HL-60 (cell line): Measurements from ENCODE around the gene GLIS1.

ENCODE experiments used
- DNase-seq, 2 experiments: peaks; one replicate each; pipeline ENCODE4 v3.0.0-alpha.2; 2010 to 2020; ENCODE audit warnings: low read depth in 1 of 2, low spot score in 1 of 2
- H3K27ac ChIP-seq: fragments of 250-450 bp; sonication (Bioruptor Pico); replicated peaks from 2 replicates; pipeline ENCODE4 v1.5.1; 2020; ENCODE audit warnings: mild to moderate bottlenecking, moderate library complexity
- H3K27me3 ChIP-seq: fragments of 250-450 bp; sonication (Bioruptor Pico); 2 replicates; pipeline ENCODE4 v1.5.1; 2021; ENCODE audit warnings: mild to moderate bottlenecking, moderate library complexity; ENCODE audit not compliant: insufficient read depth, poor library complexity, severe bottlenecking
- H3K4me3 ChIP-seq: replicated peaks from 2 replicates; pipeline ENCODE4 v1.5.1; 2011; ENCODE audit warnings: mild to moderate bottlenecking, control low read depth, low read length; ENCODE audit not compliant: insufficient read depth
- GABPA ChIP-seq: IDR thresholded peaks from 2 replicates; pipeline ENCODE4 v1.6.1; 2012; ENCODE audit warnings: low read depth
- POLR2AphosphoS5 ChIP-seq: IDR thresholded peaks from 2 replicates; pipeline ENCODE4 v1.6.1; 2012; ENCODE audit warnings: low read depth
- SPI1 ChIP-seq: IDR thresholded peaks from 2 replicates; pipeline ENCODE4 v1.6.1; 2012; ENCODE audit warnings: low read depth, mild to moderate bottlenecking, borderline replicate concordance
- TF ChIP-seq, protein P1 (sequence below): IDR thresholded peaks from 2 replicates; pipeline ENCODE4 v1.6.1; 2012; ENCODE audit warnings: low read depth; ENCODE audit not compliant: insufficient replicate concordance
- TF ChIP-seq, protein P2 (sequence below): IDR thresholded peaks from one replicate; pipeline ENCODE4 v1.5.1; 2011; ENCODE audit warnings: low read length, control low read depth, inconsistent platforms; ENCODE audit not compliant: insufficient read depth

Gene GLIS1

DNA sequence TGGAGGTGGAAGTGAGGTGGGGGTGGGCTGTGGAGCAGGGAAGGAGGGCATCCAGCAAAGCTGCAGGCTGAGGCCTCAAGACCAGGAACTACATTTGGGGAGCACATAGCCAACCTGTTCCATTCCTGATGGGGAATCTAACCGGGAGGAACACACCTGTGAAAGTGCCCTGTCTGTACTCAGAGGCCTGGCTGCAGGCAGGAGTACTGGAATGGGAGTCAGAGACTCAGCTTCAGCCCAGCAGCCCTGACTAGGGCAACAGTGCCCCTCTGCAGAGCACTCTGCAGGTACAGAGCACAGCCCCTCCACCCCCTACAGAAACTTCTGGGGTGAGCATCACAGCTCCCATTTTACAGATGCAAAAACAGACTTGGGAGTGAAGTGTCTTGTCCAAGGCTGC, 153.4 kb downstream of the GLIS1 start:
- Histone ChIP-seq H3K27me3 (no peaks in the 10 kb centered on the region), H3K4me3 (no peak overlapping the region), H3K27ac (no peak overlapping the region)
- DNase-seq: no peak
- TF ChIP-seq, protein P1, sequence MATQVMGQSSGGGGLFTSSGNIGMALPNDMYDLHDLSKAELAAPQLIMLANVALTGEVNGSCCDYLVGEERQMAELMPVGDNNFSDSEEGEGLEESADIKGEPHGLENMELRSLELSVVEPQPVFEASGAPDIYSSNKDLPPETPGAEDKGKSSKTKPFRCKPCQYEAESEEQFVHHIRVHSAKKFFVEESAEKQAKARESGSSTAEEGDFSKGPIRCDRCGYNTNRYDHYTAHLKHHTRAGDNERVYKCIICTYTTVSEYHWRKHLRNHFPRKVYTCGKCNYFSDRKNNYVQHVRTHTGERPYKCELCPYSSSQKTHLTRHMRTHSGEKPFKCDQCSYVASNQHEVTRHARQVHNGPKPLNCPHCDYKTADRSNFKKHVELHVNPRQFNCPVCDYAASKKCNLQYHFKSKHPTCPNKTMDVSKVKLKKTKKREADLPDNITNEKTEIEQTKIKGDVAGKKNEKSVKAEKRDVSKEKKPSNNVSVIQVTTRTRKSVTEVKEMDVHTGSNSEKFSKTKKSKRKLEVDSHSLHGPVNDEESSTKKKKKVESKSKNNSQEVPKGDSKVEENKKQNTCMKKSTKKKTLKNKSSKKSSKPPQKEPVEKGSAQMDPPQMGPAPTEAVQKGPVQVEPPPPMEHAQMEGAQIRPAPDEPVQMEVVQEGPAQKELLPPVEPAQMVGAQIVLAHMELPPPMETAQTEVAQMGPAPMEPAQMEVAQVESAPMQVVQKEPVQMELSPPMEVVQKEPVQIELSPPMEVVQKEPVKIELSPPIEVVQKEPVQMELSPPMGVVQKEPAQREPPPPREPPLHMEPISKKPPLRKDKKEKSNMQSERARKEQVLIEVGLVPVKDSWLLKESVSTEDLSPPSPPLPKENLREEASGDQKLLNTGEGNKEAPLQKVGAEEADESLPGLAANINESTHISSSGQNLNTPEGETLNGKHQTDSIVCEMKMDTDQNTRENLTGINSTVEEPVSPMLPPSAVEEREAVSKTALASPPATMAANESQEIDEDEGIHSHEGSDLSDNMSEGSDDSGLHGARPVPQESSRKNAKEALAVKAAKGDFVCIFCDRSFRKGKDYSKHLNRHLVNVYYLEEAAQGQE: no peak
- TF ChIP-seq, protein P2, sequence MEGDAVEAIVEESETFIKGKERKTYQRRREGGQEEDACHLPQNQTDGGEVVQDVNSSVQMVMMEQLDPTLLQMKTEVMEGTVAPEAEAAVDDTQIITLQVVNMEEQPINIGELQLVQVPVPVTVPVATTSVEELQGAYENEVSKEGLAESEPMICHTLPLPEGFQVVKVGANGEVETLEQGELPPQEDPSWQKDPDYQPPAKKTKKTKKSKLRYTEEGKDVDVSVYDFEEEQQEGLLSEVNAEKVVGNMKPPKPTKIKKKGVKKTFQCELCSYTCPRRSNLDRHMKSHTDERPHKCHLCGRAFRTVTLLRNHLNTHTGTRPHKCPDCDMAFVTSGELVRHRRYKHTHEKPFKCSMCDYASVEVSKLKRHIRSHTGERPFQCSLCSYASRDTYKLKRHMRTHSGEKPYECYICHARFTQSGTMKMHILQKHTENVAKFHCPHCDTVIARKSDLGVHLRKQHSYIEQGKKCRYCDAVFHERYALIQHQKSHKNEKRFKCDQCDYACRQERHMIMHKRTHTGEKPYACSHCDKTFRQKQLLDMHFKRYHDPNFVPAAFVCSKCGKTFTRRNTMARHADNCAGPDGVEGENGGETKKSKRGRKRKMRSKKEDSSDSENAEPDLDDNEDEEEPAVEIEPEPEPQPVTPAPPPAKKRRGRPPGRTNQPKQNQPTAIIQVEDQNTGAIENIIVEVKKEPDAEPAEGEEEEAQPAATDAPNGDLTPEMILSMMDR: no peak
- TF ChIP-seq GABPA: no peak
- no peak for TF ChIP-seq SPI1
- TF ChIP-seq POLR2AphosphoS5: no peak

DNA sequence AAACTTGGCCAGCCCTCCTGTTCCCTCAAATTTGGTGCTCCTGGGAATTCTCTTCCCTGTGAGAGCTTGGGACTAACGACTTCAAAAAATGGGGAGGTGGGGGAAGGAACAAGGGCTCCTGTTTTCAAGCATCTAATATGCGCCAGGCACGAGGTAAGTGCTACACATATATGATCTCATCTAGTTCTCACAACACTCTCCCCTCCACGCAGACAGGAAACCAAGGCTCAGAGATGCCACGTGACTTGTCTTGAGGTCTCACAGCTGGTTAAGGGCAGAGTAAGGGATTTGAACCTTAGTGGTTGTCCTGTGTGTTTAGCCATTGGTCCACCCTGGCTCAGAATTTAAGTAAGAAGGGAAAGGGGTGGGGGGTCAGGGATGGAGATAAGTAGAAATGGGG, 153.8 kb downstream of the GLIS1 start:
- H3K4me3 ChIP-seq: no peak overlapping the region
- no peaks in the 10 kb centered on the region for H3K27me3 ChIP-seq
- TF ChIP-seq, protein P2: no peak
- no peak for TF ChIP-seq SPI1
- TF ChIP-seq GABPA: no peak
- TF ChIP-seq, protein P1: no peak
- no peak for TF ChIP-seq POLR2AphosphoS5
- no peak for DNase-seq
- H3K27ac ChIP-seq: no peak overlapping the region

DNA sequence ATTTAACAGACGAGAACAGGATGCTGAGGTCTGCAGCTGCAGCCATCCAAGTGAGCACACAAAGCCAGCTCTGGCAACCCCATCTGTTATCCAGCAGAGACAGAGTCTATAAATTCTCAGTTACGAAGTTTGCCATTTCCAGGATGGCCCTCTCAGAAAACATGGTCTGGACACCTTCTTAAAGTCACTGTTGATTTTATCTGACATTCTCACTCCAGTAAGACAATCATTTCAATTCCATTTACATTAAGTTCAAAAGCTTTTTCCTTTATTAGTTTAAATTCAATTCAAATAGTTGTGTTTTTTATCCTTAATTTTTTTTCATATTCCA, 154.2 kb downstream of the GLIS1 start:
- Histone ChIP-seq H3K27ac (no peak overlapping the region), H3K27me3 (no peaks in the 10 kb centered on the region), H3K4me3 (no peak overlapping the region)
- TF ChIP-seq, protein P1: no peak
- TF ChIP-seq, protein P2: no peak
- TF ChIP-seq SPI1 (no peak), POLR2AphosphoS5 (no peak), GABPA (no peak)
- no peak for DNase-seq
